ENCODE data around the gene SNUPN. TPM values are rescaled to one million over a fixed set of nuclear protein-coding genes. Genes with fewer than 3 reads are reported as not detected.

Gene SNUPN
- total and polyA plus RNA-seq, 4 donors, result 19.1 to 24.6 (median 21.1) TPM

GRCh38 chr15:75647370-75648155, 22.0 kb upstream of the SNUPN start, which contains the start of gene SNX33:
Gene SNX33, plus strand, starts transcription at chr15:75647912. Its CDS starts 1,191 bp downstream, at chr15:75649103.
- peaks cover 0 to 7% (median 4%) of the 10 kb centered on the region in 4 donors for H3K36me3 ChIP-seq (ENCODE audit: control insufficient read depth in 4 of 4, insufficient read depth in 4 of 4, low read length in 4 of 4)
- peak; percentile 91 for ATAC-seq (ENCODE audit: insufficient read depth, low FRiP score)
- TF ChIP-seq, protein P1, sequence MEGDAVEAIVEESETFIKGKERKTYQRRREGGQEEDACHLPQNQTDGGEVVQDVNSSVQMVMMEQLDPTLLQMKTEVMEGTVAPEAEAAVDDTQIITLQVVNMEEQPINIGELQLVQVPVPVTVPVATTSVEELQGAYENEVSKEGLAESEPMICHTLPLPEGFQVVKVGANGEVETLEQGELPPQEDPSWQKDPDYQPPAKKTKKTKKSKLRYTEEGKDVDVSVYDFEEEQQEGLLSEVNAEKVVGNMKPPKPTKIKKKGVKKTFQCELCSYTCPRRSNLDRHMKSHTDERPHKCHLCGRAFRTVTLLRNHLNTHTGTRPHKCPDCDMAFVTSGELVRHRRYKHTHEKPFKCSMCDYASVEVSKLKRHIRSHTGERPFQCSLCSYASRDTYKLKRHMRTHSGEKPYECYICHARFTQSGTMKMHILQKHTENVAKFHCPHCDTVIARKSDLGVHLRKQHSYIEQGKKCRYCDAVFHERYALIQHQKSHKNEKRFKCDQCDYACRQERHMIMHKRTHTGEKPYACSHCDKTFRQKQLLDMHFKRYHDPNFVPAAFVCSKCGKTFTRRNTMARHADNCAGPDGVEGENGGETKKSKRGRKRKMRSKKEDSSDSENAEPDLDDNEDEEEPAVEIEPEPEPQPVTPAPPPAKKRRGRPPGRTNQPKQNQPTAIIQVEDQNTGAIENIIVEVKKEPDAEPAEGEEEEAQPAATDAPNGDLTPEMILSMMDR (IDR thresholded peaks at IDR 0.05; ENCODE audit: control extremely low read depth, extremely low read depth), result no peak
- 0% methylated on average over 61 to 76 of the region's 76 CpGs for WGBS, 2 donors
- peak within 1 kb of the TSS; percentile 90 to 94 for H3K9ac ChIP-seq (ENCODE audit: insufficient read depth in 1 of 2, low read length in 2 of 2)
- no peaks in the 10 kb centered on the region for H3K9me3 ChIP-seq (ENCODE audit: control insufficient read depth in 4 of 4, insufficient read depth in 3 of 4, low read length in 3 of 4)
- peaks cover 4 to 47% (median 26%) of the 10 kb centered on the region in 5 donors for H3K4me1 ChIP-seq (ENCODE audit: control insufficient read depth in 5 of 5, insufficient read depth in 5 of 5, low read length in 5 of 5)
- H3K27me3 ChIP-seq (ENCODE audit: control insufficient read depth in 3 of 3, insufficient read depth in 3 of 3, low read length in 2 of 3), result no peaks in the 10 kb centered on the region
- H3K27ac ChIP-seq (ENCODE audit: low read depth in 1 of 2, low read length in 1 of 2), result peak within 1 kb of the TSS; percentile 89 to 96
- DNase-seq, result peak; percentile 92 to 96 (median 94)
- H3K4me3 ChIP-seq, result peak within 1 kb of the TSS; percentile 79

DNA sequence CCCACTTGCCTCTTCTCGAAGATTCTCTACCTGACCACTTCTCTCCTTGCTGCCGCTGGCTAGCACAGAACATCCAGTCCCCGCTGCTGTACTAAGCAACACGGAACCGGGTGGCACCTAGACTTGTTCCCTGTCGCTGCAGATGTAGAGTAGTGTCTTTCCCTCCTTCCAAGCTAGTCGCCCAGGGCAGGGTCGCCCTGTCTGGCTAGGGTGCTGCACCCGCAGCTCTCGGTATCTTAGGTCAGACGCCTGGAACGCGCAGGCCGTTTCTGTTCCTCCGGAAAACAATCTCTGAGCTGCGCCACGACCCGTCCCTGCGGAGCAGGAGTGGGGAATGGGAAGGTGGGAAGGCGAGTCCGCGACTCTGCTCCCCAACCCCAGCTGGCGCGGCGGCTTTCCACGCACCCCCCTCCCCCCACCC, 21.4 kb upstream of the SNUPN start:
- Histone ChIP-seq H3K9ac (ENCODE audit: insufficient read depth in 1 of 2, low read length in 2 of 2) (peak overlapping the region; percentile 90 to 94), H3K9me3 (ENCODE audit: control insufficient read depth in 4 of 4, insufficient read depth in 3 of 4, low read length in 3 of 4) (no peaks in the 10 kb centered on the region), H3K4me1 (ENCODE audit: control insufficient read depth in 5 of 5, insufficient read depth in 5 of 5, low read length in 5 of 5) (peaks cover 4 to 41% (median 23%) of the 10 kb centered on the region in 5 donors), H3K27me3 (ENCODE audit: control insufficient read depth in 3 of 3, insufficient read depth in 3 of 3, low read length in 2 of 3) (no peaks in the 10 kb centered on the region), H3K36me3 (ENCODE audit: control insufficient read depth in 4 of 4, insufficient read depth in 4 of 4, low read length in 4 of 4) (peaks cover 0 to 7% (median 4%) of the 10 kb centered on the region in 4 donors), H3K4me3 (peak overlapping the region; percentile 79), H3K27ac (ENCODE audit: low read depth in 1 of 2, low read length in 1 of 2) (peak overlapping the region; percentile 89 to 96)
- ATAC-seq (ENCODE audit: insufficient read depth, low FRiP score) (peak; percentile 4), DNase-seq (peak in 1 of 3 donors; percentile 50)
- WGBS, 2 donors, result 1 to 2% methylated on average over 26 of the region's 26 CpGs
- TF ChIP-seq, protein P1 (IDR thresholded peaks at IDR 0.05; ENCODE audit: control extremely low read depth, extremely low read depth), result no peak

DNA sequence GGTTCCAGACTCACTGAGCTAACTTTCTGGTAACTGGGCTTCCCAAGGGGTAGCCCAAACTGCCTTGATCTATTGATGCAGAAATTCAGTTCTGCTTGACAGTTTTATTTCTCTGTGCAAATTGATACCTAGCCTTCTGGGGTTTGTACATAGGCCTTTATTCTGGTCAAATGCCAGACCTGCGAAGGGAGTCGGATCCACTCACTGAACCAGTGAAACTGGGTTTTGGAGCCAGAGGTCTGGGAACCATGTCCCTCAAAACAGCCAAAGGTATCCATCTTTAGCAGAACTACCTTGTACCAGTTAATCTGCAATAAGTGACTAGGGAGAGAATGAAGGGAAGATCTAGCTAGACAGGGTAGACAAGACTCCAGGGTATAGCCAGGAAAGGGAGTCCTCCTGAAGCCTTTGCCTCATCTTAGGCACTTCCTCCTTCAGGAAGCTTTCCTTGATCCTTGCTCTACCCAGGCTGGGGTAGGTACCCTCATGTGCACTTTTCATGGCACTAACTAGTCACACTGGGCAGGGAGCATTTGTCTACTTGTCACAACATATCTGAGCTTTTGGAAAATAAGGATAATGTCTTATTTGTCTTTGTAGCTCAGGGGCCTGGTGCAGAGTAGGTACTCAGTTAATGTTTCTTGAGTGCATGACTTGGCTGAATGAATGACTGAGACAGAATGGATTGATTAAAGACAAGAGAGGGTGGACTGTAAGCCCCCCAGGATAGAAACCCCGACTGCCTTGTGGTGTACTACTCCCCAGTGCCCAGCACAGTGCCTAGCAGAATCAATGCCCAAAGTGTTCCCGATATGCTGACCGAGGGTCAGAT, 20.8 kb upstream of the SNUPN start:
- H3K9ac ChIP-seq (ENCODE audit: insufficient read depth in 1 of 2, low read length in 2 of 2), result peak overlapping the region; percentile 90 to 94
- no peak for ATAC-seq (ENCODE audit: insufficient read depth, low FRiP score)
- no peaks in the 10 kb centered on the region for H3K27me3 ChIP-seq (ENCODE audit: control insufficient read depth in 3 of 3, insufficient read depth in 3 of 3, low read length in 2 of 3)
- no peaks in the 10 kb centered on the region for H3K9me3 ChIP-seq (ENCODE audit: control insufficient read depth in 4 of 4, insufficient read depth in 3 of 4, low read length in 3 of 4)
- TF ChIP-seq, protein P1 (IDR thresholded peaks at IDR 0.05; ENCODE audit: control extremely low read depth, extremely low read depth), result no peak
- peaks cover 0 to 7% (median 4%) of the 10 kb centered on the region in 4 donors for H3K36me3 ChIP-seq (ENCODE audit: control insufficient read depth in 4 of 4, insufficient read depth in 4 of 4, low read length in 4 of 4)
- peaks cover 4 to 35% (median 19%) of the 10 kb centered on the region in 5 donors for H3K4me1 ChIP-seq (ENCODE audit: control insufficient read depth in 5 of 5, insufficient read depth in 5 of 5, low read length in 5 of 5)
- peak overlapping the region; percentile 89 to 96 for H3K27ac ChIP-seq (ENCODE audit: low read depth in 1 of 2, low read length in 1 of 2)
- 33 to 55% methylated on average over 5 of the region's 5 CpGs for WGBS, 2 donors
- H3K4me3 ChIP-seq, result peak overlapping the region; percentile 79
- no peak for DNase-seq
